ENCODE results near the gene COL5A2.

COL5A2 gene

GRCh38 chr2:189146553-189146952 is 33.0 kb downstream of the COL5A2 start:
- TF ChIP-seq ZNF274 (IDR thresholded peaks at IDR 0.05; ENCODE audit: low read depth, low read length): no peak
- no peak overlapping the region for H3K4me3 ChIP-seq (ENCODE audit: low read length)

GRCh38 chr2:189144700-189145211 is 34.8 kb downstream of the COL5A2 start:
- no peak for TF ChIP-seq ZNF274 (IDR thresholded peaks at IDR 0.05; ENCODE audit: low read depth, low read length)

GRCh38 chr2:189143925-189144324 is 35.6 kb downstream of the COL5A2 start:
- TF ChIP-seq ZNF274 (IDR thresholded peaks at IDR 0.05; ENCODE audit: low read depth, low read length): no peak
- no peak overlapping the region for H3K4me3 ChIP-seq (ENCODE audit: low read length)

More at GRCh38 chr2:189144700-189145211, 34.8 kb downstream of the COL5A2 start:
- H3K4me3 ChIP-seq (ENCODE audit: low read length): no peak overlapping the region

GRCh38 chr2:189142893-189143759 is 36.4 kb downstream of the COL5A2 start:
- no peak for TF ChIP-seq ZNF274 (IDR thresholded peaks at IDR 0.05; ENCODE audit: low read depth, low read length)
- H3K4me3 ChIP-seq (ENCODE audit: low read length): no peak overlapping the region

- H3K4me3 ChIP-seq (ENCODE audit: low read length): no peak overlapping the region
- TF ChIP-seq ZNF274 (IDR thresholded peaks at IDR 0.05; ENCODE audit: low read depth, low read length): no peak
Measured at GRCh38 chr2:189138800-189139199, 40.8 kb downstream of the COL5A2 start.

- no peak overlapping the region for H3K4me3 ChIP-seq (ENCODE audit: low read length)
- no peak for TF ChIP-seq ZNF274 (IDR thresholded peaks at IDR 0.05; ENCODE audit: low read depth, low read length)
Measured at GRCh38 chr2:189137519-189137918, 42.0 kb downstream of the COL5A2 start.

- H3K4me3 ChIP-seq (ENCODE audit: low read length): no peak overlapping the region
- no peak for TF ChIP-seq ZNF274 (IDR thresholded peaks at IDR 0.05; ENCODE audit: low read depth, low read length)
Measured at GRCh38 chr2:189134485-189134884, 45.1 kb downstream of the COL5A2 start.

- no peak overlapping the region for H3K4me3 ChIP-seq (ENCODE audit: low read length)
- TF ChIP-seq ZNF274 (IDR thresholded peaks at IDR 0.05; ENCODE audit: low read depth, low read length): no peak
Measured at GRCh38 chr2:189131991-189132390, 47.6 kb downstream of the COL5A2 start.

- TF ChIP-seq ZNF274 (IDR thresholded peaks at IDR 0.05; ENCODE audit: low read depth, low read length): no peak
Measured at GRCh38 chr2:189129971-189130370, 49.6 kb downstream of the COL5A2 start.

GRCh38 chr2:189128970-189129369 is 50.6 kb downstream of the COL5A2 start:
- H3K4me3 ChIP-seq (ENCODE audit: low read length): no peak overlapping the region

More at GRCh38 chr2:189129971-189130370, 49.6 kb downstream of the COL5A2 start:
- no peak overlapping the region for H3K4me3 ChIP-seq (ENCODE audit: low read length)

GRCh38 chr2:189127756-189128155 is 51.8 kb downstream of the COL5A2 start:
- TF ChIP-seq ZNF274 (IDR thresholded peaks at IDR 0.05; ENCODE audit: low read depth, low read length): no peak
- H3K4me3 ChIP-seq (ENCODE audit: low read length): no peak overlapping the region

More at GRCh38 chr2:189128970-189129369, 50.6 kb downstream of the COL5A2 start:
- TF ChIP-seq ZNF274 (IDR thresholded peaks at IDR 0.05; ENCODE audit: low read depth, low read length): no peak

GRCh38 chr2:189125195-189125594 is 54.4 kb downstream of the COL5A2 start:
- TF ChIP-seq ZNF274 (IDR thresholded peaks at IDR 0.05; ENCODE audit: low read depth, low read length): no peak
- H3K4me3 ChIP-seq (ENCODE audit: low read length): no peak overlapping the region

GRCh38 chr2:189124175-189124574 is 55.4 kb downstream of the COL5A2 start:
- H3K4me3 ChIP-seq (ENCODE audit: low read length): no peak overlapping the region
- TF ChIP-seq ZNF274 (IDR thresholded peaks at IDR 0.05; ENCODE audit: low read depth, low read length): no peak

- no peak for TF ChIP-seq ZNF274 (IDR thresholded peaks at IDR 0.05; ENCODE audit: low read depth, low read length)
- H3K4me3 ChIP-seq (ENCODE audit: low read length): no peak overlapping the region
Measured at GRCh38 chr2:189118386-189118785, 61.2 kb downstream of the COL5A2 start.

GRCh38 chr2:189116979-189117378 is 62.6 kb downstream of the COL5A2 start:
- H3K4me3 ChIP-seq (ENCODE audit: low read length): no peak overlapping the region
- no peak for TF ChIP-seq ZNF274 (IDR thresholded peaks at IDR 0.05; ENCODE audit: low read depth, low read length)
